T-helper 1 cell (primary cell): Measurements from ENCODE around the gene RGS18.
"Not testable (repeated sequence)": the region's sequence is repeated elsewhere in the genome, so short reads cannot be mapped to it uniquely, and the experiment has no call there.

Experiments
- DNase-seq, 5 donors: peaks; one replicate each; pipeline ENCODE4 v3.0.0-alpha.2; 2012 to 2020

The RGS18 gene

DNA sequence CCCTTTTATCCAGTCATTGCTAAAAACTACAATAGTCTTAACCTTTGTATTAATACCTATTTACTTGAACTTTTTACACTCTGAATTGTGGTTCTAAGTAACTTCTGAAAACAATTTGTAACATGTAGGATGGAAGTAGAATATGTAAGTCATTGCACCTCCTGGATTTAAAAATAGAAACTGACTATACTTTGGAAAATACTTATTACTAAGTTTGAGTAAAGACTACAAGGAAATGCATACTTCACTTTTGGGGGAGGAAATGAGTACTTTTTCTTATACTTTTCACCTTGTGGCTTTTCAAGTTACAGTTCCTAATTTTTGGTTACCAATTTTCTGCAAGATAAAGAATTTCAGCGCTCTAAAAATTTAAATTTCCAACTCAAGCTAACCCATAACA is 8.7 kb downstream of the RGS18 start:
- DNase-seq = no peak

DNA sequence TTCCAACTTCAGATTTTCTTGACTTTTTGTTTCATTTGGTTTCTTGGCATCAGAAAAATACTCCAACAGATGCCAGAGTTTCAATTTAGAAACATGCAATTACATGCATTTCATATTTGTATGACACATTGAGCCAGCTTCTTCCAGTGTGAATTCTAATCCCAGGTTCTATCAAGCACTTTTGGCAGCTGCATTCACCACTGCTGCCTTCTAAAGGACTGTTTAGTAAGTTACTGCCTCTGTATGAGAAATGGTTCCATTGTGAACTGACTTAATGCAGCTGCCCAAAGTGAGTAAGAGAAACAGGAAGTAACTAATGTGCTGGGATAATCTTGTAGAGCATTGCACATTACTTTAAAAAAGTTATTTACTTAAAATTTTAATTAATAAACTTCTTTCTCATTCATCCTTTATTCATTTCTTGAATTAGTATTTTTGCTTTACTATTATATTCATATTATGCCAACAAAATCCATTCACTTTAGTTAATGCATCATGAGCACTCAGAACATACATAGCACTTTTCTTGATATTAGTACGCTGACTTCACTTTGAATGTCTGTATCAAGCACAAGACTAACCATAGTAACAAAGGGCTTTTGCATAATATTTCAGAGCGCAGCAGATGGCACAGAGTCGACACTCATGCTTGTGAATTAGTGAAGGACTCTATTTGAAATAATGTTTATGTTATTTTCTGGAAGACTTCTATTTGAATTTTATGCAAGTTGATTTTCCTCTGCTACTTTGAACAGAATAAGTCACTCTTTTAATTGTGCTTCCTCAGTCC is 9.8 kb downstream of the RGS18 start:
- no peak for DNase-seq

- no peak for DNase-seq
Measured at GRCh38 chr1:192168964-192169363, 10.7 kb downstream of the RGS18 start.

DNA sequence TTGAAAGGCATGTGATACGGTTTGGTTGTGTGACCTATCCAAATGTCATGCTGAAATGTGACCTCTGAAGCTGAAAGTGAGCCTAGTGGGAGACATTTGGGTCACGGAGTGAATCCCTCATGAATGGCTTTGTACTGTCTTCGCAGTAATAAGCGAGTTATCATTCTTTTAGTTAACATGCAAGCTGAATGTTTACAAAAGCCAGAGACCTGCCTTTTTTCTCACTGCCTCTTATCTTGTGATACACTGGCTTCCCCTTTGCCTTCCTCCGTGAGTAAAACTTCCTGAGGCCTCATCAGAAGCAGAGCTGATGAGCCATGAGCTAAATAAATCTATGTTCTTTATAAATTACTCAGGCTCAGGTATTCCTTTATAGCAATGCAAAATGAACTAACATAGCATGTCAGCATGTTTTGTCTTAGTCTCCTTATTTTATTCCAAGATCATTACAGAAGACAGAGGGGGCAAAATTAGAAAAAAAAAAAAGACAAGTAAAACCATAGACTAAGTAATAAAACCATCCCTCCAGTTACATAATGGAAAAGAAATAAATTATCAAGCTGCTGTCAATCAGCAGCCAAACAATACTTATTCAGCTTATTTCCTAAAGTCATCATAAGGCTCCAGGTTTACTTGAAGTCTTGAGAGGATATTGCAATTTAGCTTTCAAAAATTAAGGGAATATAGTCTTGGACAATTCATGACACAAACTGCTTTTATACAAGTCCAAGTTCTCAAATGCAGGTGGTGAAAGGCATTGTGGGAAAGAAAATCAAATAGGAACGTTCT is 12.1 kb downstream of the RGS18 start:
- DNase-seq = no peak

- no peak for DNase-seq
Measured at GRCh38 chr1:192171123-192171522, 12.9 kb downstream of the RGS18 start.

- DNase-seq = no peak
Measured at GRCh38 chr1:192175971-192176370, 17.7 kb downstream of the RGS18 start.

- DNase-seq = no peak
Measured at GRCh38 chr1:192183788-192184187, 25.5 kb downstream of the RGS18 start.

DNA sequence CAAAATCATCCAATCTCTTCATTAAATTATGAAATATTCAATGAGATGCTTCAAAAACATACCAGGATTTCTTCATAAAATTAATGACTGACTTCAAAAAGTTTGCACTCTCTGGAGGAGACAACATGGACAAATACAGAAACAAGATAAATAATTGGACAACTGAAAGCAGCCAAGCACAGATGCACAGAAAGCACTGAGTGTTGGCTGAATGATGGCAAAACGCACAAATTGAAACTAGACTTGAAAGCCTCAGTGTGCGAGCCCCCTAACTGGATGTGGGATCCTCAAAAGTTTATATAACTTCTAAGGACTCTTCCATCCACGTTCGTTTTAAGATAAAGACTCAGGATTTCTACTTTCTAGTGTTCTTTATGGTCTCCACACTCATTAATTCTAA is 27.9 kb downstream of the RGS18 start:
- no peak for DNase-seq

GRCh38 chr1:192190066-192190465 is 31.8 kb downstream of the RGS18 start:
- no peak for DNase-seq

DNA sequence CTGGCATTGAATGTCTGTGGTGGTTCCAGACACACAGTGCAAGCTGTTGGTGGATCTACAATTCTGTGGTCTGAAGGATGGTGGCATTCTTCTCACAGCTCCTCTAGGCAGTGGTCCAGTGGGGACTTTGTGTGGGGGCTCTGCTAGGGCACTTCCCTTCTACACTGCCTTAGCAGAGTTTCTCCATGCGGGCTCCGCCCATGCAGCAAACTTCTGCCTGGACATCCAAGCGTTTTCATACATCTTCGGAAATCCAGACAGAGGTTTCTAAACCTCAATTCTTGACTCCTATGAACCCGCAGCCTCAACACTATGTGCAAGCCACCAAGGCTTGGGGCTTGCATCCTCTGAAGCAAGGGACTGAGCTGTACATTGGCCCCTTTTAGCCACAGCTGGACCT is 43.0 kb downstream of the RGS18 start:
- DNase-seq = no peak

DNA sequence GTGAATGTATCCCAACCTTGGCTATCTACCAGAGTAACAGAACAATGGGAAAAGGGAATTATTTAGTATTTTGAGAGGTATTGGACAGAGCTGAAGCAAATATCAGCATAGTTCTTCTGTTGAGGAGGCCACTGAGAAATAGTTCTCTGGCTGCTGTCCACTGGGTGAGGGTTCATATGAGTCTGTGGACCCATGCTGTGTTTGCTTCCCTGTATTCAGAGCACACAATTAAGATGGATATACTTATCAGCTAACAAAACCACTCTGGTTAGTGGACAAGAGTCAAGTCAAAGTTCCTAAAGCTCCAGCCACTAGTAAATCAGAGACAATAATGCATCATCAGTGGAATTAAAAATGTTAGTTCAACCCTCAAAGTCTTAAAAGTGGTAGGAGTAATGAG is 66.1 kb downstream of the RGS18 start:
- DNase-seq = no peak

GRCh38 chr1:192224846-192225245 is 66.6 kb downstream of the RGS18 start:
- no peak for DNase-seq

GRCh38 chr1:192225266-192225665 is 67.0 kb downstream of the RGS18 start:
- no peak for DNase-seq

DNA sequence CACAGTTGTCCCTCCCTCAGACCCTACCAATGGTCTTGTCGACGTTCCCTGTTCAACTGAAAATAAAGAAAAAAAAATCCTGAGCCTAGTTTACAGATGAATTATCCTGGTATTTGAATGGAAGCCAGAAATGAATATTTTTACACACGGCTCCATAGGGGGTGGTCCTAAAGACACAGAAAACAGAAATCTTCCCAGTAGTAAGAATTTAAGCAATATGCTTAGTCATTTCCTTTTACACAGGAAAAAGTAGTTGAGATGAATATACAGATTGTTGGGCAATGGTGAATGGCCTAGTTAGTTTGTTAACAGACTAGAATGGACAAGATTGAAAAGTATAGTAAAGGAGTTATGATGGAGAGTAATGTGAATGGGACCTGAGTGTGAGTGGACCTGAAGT is 67.4 kb downstream of the RGS18 start:
- DNase-seq = no peak

DNA sequence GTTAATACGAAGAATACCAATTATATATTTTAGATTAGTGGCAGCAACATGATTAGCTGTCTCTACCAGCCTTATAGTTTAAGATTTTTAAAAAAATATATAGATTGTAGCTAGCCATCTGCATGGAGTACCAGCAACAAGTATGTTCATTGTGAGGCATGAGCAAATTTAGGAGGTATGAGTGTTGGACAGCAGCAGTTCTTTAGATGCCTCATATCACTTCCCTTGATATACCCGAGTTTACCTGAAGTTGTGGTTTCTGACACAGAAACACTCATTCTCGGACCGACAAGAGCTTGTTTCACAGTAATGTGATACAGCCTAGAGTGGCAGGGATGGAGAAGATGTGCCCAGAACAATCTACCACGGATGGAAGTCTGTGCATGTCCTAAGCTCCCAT is 69.1 kb downstream of the RGS18 start:
- no peak for DNase-seq

DNA sequence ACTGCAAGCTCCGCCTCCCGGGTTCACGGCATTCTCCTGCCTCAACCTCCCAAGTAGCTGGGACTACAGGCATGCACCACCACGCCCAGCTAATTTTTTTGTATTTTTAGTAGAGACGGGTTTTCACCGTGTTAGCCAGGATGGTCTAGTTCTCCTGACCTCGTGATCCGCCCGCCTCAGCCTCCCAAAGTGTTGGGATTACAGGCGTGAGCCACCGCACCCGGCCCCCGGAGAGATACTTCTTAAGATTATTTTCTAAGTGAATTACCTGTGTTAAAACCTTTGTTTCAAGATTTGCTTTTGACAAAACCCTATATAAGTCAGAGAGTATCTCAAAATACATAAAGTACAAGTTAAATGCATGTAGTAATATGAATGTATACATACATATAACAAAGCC is 69.7 kb downstream of the RGS18 start:
- not testable (repeated sequence) for DNase-seq

DNA sequence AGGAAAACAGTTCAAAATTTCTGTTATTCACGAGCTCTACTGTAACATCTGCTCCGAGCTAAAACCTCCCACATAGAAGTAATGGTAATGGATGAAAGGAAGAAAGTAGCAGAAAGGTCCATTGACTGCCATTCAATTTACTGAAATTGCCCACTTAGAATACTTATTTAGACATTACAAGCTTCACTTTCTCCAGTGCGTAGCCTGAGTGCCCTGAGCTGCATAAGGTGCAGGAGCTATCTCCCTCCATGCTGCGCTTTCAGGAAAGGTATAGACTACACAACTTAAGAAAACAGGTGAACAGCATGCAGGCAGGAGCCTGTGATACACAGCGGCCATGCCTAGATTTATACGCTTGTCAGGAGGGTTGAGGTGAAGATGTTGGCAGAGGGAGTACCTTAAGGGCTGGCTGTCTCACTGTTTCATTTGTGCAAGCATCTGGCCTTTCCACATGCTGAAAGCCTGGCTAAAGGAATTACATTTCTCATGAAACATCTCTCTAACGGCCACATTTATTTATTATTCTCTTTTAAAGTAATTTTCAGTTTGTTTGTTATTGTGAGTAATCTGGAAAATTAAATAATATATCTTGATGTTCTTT is 74.7 kb downstream of the RGS18 start:
- DNase-seq = no peak

DNA sequence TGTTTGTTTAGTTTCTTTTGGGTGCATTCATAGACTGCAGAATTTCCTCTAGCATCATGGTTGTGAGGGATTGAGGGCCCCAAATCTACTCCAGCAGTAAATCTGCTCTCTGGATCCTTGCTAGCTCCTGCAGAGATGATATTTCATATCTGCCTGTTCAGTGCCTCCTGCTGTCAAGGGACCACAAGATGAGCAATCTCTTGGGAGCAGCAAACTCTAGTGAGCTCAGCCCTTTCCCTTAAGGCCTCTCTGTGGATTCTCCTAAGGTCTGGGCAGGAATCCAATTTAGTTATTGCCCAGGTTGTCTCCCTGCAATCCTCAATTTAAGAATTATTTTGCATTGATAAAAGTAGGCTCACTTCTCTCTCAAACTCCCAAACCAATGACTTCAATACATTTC is 76.9 kb downstream of the RGS18 start:
- DNase-seq = no peak
